ENCODE data around the gene CEP152. TPM values are rescaled to one million over a fixed set of nuclear protein-coding genes. Genes with fewer than 3 reads are reported as not detected.

The CEP152 gene
- total RNA-seq, 1 donor, result 5.2 TPM

- no peak overlapping the region for H3K4me3 ChIP-seq (ENCODE audit: low read depth, low read length)
- TF ChIP-seq CTCF (IDR thresholded peaks at IDR 0.05; ENCODE audit: insufficient read depth, low read depth, low read length), result no peak
- no peak for DNase-seq (ENCODE audit: low read depth)
These were observed 41.1 kb upstream of the CEP152 start for GRCh38 chr15:48851956-48852355.

DNA sequence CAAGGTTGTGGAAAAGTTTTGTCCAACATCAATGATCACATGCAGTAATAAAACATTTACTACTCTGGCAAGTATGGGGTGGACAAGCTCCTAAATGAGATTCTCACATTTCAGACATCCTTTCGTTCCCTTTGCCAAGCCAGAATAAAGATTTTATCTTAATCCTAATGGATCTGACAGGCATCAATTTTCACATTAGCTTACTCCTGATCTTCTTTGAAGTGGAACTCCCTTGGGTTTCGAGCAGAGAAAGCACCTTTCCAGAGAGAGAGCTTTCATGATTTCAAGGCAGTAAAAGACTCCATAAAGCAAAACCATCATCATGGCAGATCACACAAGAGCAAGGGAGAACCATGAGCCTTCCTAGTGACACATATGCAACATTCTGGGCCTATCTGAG lies 39.8 kb upstream of the CEP152 start:
- no peak for DNase-seq (ENCODE audit: low read depth)
- TF ChIP-seq CTCF (IDR thresholded peaks at IDR 0.05; ENCODE audit: insufficient read depth, low read depth, low read length), result no peak
- H3K4me3 ChIP-seq (ENCODE audit: low read depth, low read length), result no peak overlapping the region

- DNase-seq (ENCODE audit: low read depth), result no peak
- no peak overlapping the region for H3K4me3 ChIP-seq (ENCODE audit: low read depth, low read length)
- TF ChIP-seq CTCF (IDR thresholded peaks at IDR 0.05; ENCODE audit: insufficient read depth, low read depth, low read length), result no peak
These were observed 34.3 kb upstream of the CEP152 start for GRCh38 chr15:48845123-48845522.

DNA sequence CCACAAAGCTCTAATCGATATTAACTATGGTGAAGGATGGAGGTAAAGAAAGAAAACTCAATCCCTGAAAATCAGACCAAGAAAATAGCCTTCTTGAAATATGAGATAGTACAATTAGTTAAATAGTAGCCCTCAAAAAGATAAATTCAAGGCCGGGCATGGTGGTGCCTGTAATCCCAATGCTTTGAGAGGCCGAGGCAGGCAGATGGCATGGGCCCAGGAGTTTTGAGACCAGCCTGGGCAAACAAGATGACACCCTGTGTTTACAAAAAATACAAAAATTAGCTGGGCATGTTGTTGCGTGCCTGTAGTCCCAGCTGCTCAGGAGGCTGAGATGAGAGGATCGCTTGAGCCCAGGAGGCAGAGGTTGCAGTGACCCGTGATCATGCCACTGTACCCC lies 31.6 kb upstream of the CEP152 start:
- no peak for DNase-seq (ENCODE audit: low read depth)
- no peak overlapping the region for H3K4me3 ChIP-seq (ENCODE audit: low read depth, low read length)
- no peak for TF ChIP-seq CTCF (IDR thresholded peaks at IDR 0.05; ENCODE audit: insufficient read depth, low read depth, low read length)

DNA sequence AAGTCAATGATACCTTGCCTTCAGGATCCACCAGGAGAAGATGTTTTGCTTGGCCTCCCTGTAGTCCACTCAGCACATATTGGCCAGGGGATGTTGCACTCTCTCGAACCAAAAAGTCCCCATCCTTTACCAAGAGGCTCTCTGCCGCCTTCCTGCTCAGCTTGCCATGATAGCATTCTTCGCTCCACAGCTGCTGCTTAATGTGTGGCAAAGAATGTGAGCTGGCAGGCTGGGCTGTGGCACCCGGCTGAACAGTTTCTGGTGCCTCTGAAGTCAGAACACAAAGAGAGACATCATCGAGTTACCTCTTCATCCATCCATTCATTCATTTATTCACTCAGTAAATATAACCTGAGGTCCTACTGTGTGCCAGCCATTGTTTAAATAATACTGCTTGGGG lies 23.9 kb upstream of the CEP152 start:
- no peak for DNase-seq (ENCODE audit: low read depth)
- H3K4me3 ChIP-seq (ENCODE audit: low read depth, low read length), result no peak overlapping the region
- TF ChIP-seq CTCF (IDR thresholded peaks at IDR 0.05; ENCODE audit: insufficient read depth, low read depth, low read length), result no peak

DNA sequence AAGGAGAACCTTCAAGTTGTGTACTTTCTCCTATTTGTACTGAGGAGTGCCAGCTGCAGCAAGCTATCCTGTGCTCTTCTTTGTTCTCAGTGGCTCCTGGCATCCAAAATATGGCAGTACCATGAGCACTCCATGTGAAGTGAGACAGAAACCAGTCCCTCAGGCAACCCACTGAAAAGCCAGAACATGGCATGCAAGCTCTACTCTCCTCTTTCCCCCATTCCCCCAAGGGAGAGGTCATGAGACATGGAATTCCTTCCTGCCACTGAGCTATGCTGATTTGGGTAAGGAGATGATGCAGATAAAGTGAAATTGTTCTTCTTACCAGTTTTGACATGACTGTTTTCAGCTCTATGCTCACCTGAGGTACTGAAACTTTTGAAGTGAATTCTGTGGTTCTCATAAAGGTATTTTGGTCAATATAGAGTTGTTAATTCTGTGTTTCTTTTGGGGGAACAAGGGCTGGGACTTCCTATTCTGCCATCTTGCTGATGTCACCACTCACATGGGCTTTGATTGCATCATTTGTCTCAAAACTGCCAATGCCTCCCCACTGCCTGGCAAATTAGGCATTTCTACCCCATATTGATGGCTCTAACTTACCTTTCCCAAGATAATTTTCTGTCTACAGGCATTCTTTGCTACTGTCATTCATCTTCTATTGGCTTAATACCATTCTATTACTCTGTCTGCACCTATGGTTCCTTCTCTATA lies 22.8 kb upstream of the CEP152 start:
- no peak overlapping the region for H3K4me3 ChIP-seq (ENCODE audit: low read depth, low read length)
- TF ChIP-seq CTCF (IDR thresholded peaks at IDR 0.05; ENCODE audit: insufficient read depth, low read depth, low read length), result no peak
- no peak for DNase-seq (ENCODE audit: low read depth)

GRCh38 chr15:48832648-48833047 lies 21.8 kb upstream of the CEP152 start:
- no peak for DNase-seq (ENCODE audit: low read depth)
- no peak overlapping the region for H3K4me3 ChIP-seq (ENCODE audit: low read depth, low read length)
- no peak for TF ChIP-seq CTCF (IDR thresholded peaks at IDR 0.05; ENCODE audit: insufficient read depth, low read depth, low read length)

Measured in fibroblast of villous mesenchyme (primary cell).